ENCODE results near the gene KIAA1614.

Gene KIAA1614

GRCh38 chr1:180934563-180934962 is 21.9 kb downstream of the KIAA1614 start:
- DNase-seq (ENCODE audit: low read depth in 2 of 2): no peak
- H3K4me3 ChIP-seq (replicated peaks in 1 of 2; ENCODE audit: low read depth in 2 of 2, low read length in 2 of 2): no peak overlapping the region
- TF ChIP-seq, protein P1, sequence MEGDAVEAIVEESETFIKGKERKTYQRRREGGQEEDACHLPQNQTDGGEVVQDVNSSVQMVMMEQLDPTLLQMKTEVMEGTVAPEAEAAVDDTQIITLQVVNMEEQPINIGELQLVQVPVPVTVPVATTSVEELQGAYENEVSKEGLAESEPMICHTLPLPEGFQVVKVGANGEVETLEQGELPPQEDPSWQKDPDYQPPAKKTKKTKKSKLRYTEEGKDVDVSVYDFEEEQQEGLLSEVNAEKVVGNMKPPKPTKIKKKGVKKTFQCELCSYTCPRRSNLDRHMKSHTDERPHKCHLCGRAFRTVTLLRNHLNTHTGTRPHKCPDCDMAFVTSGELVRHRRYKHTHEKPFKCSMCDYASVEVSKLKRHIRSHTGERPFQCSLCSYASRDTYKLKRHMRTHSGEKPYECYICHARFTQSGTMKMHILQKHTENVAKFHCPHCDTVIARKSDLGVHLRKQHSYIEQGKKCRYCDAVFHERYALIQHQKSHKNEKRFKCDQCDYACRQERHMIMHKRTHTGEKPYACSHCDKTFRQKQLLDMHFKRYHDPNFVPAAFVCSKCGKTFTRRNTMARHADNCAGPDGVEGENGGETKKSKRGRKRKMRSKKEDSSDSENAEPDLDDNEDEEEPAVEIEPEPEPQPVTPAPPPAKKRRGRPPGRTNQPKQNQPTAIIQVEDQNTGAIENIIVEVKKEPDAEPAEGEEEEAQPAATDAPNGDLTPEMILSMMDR (IDR thresholded peaks at IDR 0.05; ENCODE audit: low read depth, low read length): no peak

- DNase-seq (ENCODE audit: low read depth in 2 of 2): no peak
- TF ChIP-seq, protein P1 (IDR thresholded peaks at IDR 0.05; ENCODE audit: low read depth, low read length): no peak
- H3K4me3 ChIP-seq (replicated peaks in 1 of 2; ENCODE audit: low read depth in 2 of 2, low read length in 2 of 2): no peak overlapping the region
Measured at GRCh38 chr1:180935326-180936109, 22.8 kb downstream of the KIAA1614 start.

DNA sequence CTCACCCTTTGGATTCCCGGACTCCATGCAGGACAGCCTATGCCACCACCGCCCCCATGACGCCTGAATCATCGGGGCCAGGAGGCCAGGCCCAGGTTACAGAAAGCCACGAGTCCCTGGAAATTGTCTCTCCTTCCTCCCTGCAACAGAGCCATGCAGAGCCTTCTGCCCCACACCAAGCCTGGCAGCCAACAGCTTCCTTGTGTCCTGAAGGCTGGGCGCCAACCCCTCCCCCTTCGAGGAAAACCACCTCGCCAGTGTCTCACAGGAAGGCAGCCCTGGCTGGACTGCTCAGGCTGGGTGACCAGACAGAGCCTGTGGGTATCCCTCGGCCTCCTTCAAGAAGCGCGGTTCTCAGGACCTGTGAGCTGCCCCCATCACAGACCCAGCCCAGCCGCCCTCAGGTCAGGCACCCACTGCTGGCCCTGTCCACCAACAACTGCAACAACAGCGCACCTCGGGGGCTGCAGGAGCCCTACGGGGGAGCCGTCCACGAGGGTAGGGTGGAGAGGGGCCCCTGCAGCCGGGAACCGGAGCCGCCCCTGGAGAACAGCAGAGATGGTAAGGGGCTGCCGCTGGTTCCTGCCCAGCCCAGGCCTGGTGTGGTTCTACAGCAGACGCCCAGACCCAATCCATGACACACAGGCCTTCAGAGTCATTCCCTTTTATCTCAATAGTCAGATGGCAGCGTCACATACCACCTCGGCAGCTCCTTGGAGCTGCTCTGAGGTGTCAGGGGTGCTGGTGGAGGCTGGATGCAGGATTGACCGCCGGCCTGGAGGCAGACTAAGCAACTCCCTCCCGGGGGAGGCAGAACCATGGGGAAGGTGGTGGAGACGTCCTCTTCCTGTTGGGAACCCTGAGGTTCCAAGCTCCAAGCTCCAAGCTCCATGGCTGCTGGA is 23.7 kb downstream of the KIAA1614 start:
- H3K4me3 ChIP-seq (replicated peaks in 1 of 2; ENCODE audit: low read depth in 2 of 2, low read length in 2 of 2): no peak overlapping the region
- TF ChIP-seq, protein P1 (IDR thresholded peaks at IDR 0.05; ENCODE audit: low read depth, low read length): no peak

GRCh38 chr1:180937012-180937372 is 24.3 kb downstream of the KIAA1614 start:
- TF ChIP-seq, protein P1 (IDR thresholded peaks at IDR 0.05; ENCODE audit: low read depth, low read length): no peak
- no peak overlapping the region for H3K4me3 ChIP-seq (replicated peaks in 1 of 2; ENCODE audit: low read depth in 2 of 2, low read length in 2 of 2)
- DNase-seq (ENCODE audit: low read depth in 2 of 2): no peak

More for the DNA sequence above, 23.7 kb downstream of the KIAA1614 start:
- DNase-seq (ENCODE audit: low read depth in 2 of 2): no peak

DNA sequence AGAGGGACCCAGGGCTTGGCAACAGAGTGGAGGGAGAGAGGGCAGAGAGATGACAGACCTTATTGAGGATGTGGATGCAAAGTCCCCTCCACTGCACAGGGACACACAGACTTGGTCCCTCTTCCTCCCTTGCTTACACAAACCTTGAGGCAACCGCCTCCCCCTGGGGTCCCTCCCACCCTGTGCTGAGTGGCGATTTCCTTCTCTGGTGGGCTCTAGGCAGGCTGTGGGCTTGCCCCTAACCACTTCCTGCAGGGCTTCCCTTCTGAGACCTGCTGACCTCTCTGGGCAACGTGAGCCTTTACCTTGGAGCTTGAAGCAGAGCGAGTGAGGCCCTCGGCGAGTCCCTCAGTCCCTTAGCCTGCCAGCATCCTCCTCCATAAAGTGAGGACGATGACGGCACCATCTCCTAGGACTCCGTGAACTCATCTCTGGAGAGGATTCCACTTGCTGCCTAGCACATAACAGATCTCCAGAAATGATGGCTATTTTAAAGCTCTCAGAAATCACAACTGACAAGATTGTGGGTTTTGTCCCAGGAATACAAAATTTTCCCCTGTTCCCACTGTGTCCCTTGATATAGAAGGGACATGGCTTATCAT is 25.0 kb downstream of the KIAA1614 start:
- TF ChIP-seq, protein P1 (IDR thresholded peaks at IDR 0.05; ENCODE audit: low read depth, low read length): no peak
- DNase-seq (ENCODE audit: low read depth in 2 of 2): no peak
- H3K4me3 ChIP-seq (replicated peaks in 1 of 2; ENCODE audit: low read depth in 2 of 2, low read length in 2 of 2): no peak overlapping the region

GRCh38 chr1:180939073-180939710 is 26.5 kb downstream of the KIAA1614 start:
- TF ChIP-seq, protein P1 (IDR thresholded peaks at IDR 0.05; ENCODE audit: low read depth, low read length): no peak
- H3K4me3 ChIP-seq (replicated peaks in 1 of 2; ENCODE audit: low read depth in 2 of 2, low read length in 2 of 2): no peak overlapping the region
- DNase-seq (ENCODE audit: low read depth in 2 of 2): no peak
